Activated gamma-delta T cell (primary cell): ENCODE results near the gene TRPC5OS.

Source experiments
- DNase-seq: peaks from one replicate; lab custom pipeline; 2025; lab: John Stamatoyannopoulos, UW

Gene TRPC5OS

DNA sequence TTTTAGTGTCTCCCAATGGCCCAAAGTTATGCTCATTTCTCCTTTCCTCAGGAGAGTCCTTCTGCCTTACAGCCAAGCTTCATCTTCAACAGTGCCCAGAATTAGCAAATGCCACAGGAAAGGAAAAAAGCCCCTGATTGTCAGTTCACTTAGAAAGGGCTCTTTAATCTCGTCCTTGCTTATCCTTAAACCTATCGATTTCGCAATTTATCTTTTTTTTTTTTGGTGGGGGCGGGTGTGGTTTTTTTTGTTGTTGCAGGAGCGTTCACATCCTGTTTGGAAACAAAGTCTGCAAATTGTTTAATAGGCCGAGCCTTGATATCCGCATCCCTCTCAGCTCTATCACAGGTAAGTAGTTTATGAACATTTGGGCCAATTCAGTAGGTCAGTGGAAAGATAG is 20.2 kb downstream of the TRPC5OS start:
- DNase-seq: no peak

- DNase-seq: no peak
Measured at GRCh38 chrX:111914398-111915090, 38.6 kb downstream of the TRPC5OS start.

- no peak for DNase-seq
Measured at GRCh38 chrX:111917591-111917990, 41.6 kb downstream of the TRPC5OS start.

GRCh38 chrX:111928456-111928855 is 52.5 kb downstream of the TRPC5OS start:
- DNase-seq: no peak
